Stimulated activated effector memory CD8-positive, alpha-beta T cell treated with anti-CD3 and anti-CD28 coated beads, Interleukin-12 subunit alpha, Interleukin-12 subunit beta, amount 100 ng/mL, for 72 hours (primary cell): ENCODE results near the gene FIBCD1.

Source experiments
- ATAC-seq: fragments of 150-1000 bp; cut with Tn5 transposase; 2 replicates; pipeline ENCODE4 v1.10.0; 2021
- DNase-seq, 2 donors: peaks; one replicate each; pipeline ENCODE4 v3.0.0; 2021 to 2022; ENCODE audit warnings: low spot score in 2 of 2
- H3K27ac Mint-ChIP-seq: one replicate; pipeline ENCODE4 v1.8.0; 2022; ENCODE audit warnings: mild to moderate bottlenecking, mixed read lengths
- H3K36me3 Mint-ChIP-seq: one replicate; pipeline ENCODE4 v1.8.0; 2022; ENCODE audit warnings: mild to moderate bottlenecking, mixed read lengths
- H3K4me1 Mint-ChIP-seq: one replicate; pipeline ENCODE4 v1.8.0; 2022; ENCODE audit warnings: mixed read lengths
- H3K4me3 Mint-ChIP-seq: one replicate; pipeline ENCODE4 v1.8.0; 2022; ENCODE audit warnings: mild to moderate bottlenecking, mixed read lengths
- H3K9me3 Mint-ChIP-seq: one replicate; pipeline ENCODE4 v1.8.0; 2022; ENCODE audit warnings: mixed read lengths

The FIBCD1 gene

GRCh38 chr9:130872093-130872492, 67.0 kb downstream of the FIBCD1 start:
- no peak for DNase-seq
- H3K36me3 Mint-ChIP-seq: peaks cover 57% of the 10 kb centered on the region
- no peaks in the 10 kb centered on the region for H3K9me3 Mint-ChIP-seq
- H3K27ac Mint-ChIP-seq: peak overlapping the region; percentile 14
- ATAC-seq: no peak
- no peaks in the 10 kb centered on the region for H3K4me1 Mint-ChIP-seq
- H3K4me3 Mint-ChIP-seq: no peak overlapping the region

DNA sequence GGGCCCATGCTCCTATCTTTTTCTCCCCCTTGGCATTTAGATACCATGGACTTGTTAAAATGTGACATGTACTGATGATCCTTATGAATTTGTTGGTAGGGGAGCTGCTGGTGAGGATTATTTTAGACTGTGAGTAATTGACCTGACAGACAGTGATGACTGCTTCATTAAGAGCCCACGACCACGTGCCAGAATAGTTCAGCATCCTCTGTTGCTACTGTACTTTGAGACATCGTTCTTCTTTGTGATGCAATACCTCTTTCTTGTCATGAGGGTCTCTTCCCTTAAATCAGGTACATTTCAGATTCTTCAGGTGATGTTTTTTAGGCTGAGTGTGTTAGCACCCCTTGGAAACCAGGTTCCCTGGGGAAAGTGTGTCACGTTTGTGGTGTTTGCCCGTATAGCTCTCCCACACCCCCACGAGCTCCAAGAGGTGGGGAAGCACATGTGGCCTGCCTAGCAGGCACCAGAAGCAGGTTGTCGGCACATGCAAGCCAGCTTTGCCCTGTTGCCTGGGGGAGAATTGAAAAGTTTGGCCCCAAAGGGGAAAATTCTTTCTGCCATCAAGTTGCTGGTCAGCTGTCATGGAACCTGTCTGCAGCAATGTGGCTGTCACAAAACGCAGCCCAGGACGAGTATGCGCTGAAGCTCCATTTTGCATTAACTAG, 67.5 kb downstream of the FIBCD1 start:
- peak overlapping the region; percentile 14 for H3K27ac Mint-ChIP-seq
- ATAC-seq: peak; percentile 57
- peaks cover 53% of the 10 kb centered on the region for H3K36me3 Mint-ChIP-seq
- peaks cover under 1% of the 10 kb centered on the region for H3K4me1 Mint-ChIP-seq
- no peak for DNase-seq
- no peaks in the 10 kb centered on the region for H3K9me3 Mint-ChIP-seq
- no peak overlapping the region for H3K4me3 Mint-ChIP-seq

GRCh38 chr9:130870491-130871381, 68.3 kb downstream of the FIBCD1 start:
- no peaks in the 10 kb centered on the region for H3K9me3 Mint-ChIP-seq
- peak; percentile 55 for ATAC-seq
- peaks cover 47% of the 10 kb centered on the region for H3K36me3 Mint-ChIP-seq
- H3K4me3 Mint-ChIP-seq: no peak overlapping the region
- peak overlapping the region; percentile 14 for H3K27ac Mint-ChIP-seq
- no peak for DNase-seq
- H3K4me1 Mint-ChIP-seq: peaks cover 6% of the 10 kb centered on the region

GRCh38 chr9:130869250-130869649, 69.8 kb downstream of the FIBCD1 start:
- peaks cover 43% of the 10 kb centered on the region for H3K36me3 Mint-ChIP-seq
- H3K27ac Mint-ChIP-seq: no peak overlapping the region

GRCh38 chr9:130868230-130868629, 70.8 kb downstream of the FIBCD1 start:
- Mint-ChIP-seq H3K27ac (no peak overlapping the region), H3K4me1 (peaks cover 8% of the 10 kb centered on the region), H3K4me3 (no peak overlapping the region), H3K9me3 (no peaks in the 10 kb centered on the region), H3K36me3 (peaks cover 33% of the 10 kb centered on the region)
- ATAC-seq: no peak
- DNase-seq: no peak

More at GRCh38 chr9:130869250-130869649, 69.8 kb downstream of the FIBCD1 start:
- H3K4me1 Mint-ChIP-seq: peaks cover 6% of the 10 kb centered on the region
- no peak for ATAC-seq
- no peak for DNase-seq
- H3K9me3 Mint-ChIP-seq: no peaks in the 10 kb centered on the region
- no peak overlapping the region for H3K4me3 Mint-ChIP-seq

DNA sequence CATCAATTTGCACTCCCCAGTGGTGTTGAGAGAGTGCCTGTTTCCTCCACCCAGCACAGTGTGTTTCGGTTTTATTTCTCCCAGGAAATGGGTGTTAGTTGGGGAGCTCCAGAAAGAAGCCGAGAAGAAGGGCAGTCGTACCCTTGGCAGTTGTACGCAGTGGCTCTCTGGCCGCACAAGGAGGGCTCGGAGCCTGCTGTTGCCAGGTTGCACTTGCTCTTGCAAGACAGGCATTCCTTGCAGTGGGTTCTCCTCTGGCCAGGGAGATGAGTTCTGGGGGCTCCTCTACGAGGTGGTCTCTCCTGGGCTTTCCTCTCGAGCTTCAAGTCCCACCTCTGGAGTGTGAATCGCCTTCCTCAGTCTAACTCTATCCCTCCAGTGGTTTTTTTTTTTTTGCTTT, 71.5 kb downstream of the FIBCD1 start:
- no peaks in the 10 kb centered on the region for H3K9me3 Mint-ChIP-seq
- no peak for ATAC-seq

DNA sequence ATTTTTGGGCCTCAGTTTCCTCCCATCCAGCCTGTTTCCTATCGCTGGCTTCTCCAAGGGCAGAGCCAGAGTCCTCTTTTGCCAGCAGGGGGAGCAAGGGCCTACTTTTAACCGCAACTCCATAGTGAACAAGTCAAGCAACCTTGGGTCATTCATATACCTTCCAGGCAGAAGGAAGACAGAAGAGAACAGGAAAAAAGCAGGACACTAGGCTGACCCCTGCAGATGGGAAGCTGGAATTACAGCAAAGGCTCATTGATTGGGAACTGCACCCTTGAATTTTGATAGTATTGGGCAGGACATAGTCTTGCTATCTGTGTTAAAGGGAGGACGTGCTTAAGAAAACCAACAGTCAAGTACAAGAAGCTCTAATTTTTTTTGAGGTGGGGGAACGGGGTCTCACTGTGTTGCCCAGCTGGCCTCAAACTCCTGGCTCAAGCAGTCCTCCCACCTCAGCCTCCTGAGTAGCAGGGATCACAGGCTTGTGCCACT, 72.5 kb downstream of the FIBCD1 start:
- no peak overlapping the region for H3K4me3 Mint-ChIP-seq
- no peaks in the 10 kb centered on the region for H3K9me3 Mint-ChIP-seq
- ATAC-seq: peak; percentile 69
- H3K36me3 Mint-ChIP-seq: peaks cover 17% of the 10 kb centered on the region
- peaks cover 17% of the 10 kb centered on the region for H3K4me1 Mint-ChIP-seq
- peak; percentile 24 to 66 for DNase-seq
- H3K27ac Mint-ChIP-seq: no peak overlapping the region

More for the DNA sequence above, 71.5 kb downstream of the FIBCD1 start:
- Mint-ChIP-seq H3K27ac (no peak overlapping the region), H3K36me3 (peaks cover 27% of the 10 kb centered on the region), H3K4me3 (no peak overlapping the region), H3K4me1 (peaks cover 11% of the 10 kb centered on the region)
- no peak for DNase-seq

GRCh38 chr9:130865921-130866320, 73.1 kb downstream of the FIBCD1 start:
- Mint-ChIP-seq H3K4me3 (no peak overlapping the region), H3K27ac (no peak overlapping the region), H3K4me1 (peaks cover 17% of the 10 kb centered on the region), H3K9me3 (no peaks in the 10 kb centered on the region), H3K36me3 (peaks cover 17% of the 10 kb centered on the region)
- ATAC-seq (no peak), DNase-seq (no peak)

GRCh38 chr9:130864541-130864940, 74.5 kb downstream of the FIBCD1 start:
- no peak for ATAC-seq
- H3K36me3 Mint-ChIP-seq: peaks cover 17% of the 10 kb centered on the region
- no peak for DNase-seq
- no peak overlapping the region for H3K4me3 Mint-ChIP-seq
- H3K4me1 Mint-ChIP-seq: peaks cover 17% of the 10 kb centered on the region
- H3K9me3 Mint-ChIP-seq: no peaks in the 10 kb centered on the region
- H3K27ac Mint-ChIP-seq: no peak overlapping the region

DNA sequence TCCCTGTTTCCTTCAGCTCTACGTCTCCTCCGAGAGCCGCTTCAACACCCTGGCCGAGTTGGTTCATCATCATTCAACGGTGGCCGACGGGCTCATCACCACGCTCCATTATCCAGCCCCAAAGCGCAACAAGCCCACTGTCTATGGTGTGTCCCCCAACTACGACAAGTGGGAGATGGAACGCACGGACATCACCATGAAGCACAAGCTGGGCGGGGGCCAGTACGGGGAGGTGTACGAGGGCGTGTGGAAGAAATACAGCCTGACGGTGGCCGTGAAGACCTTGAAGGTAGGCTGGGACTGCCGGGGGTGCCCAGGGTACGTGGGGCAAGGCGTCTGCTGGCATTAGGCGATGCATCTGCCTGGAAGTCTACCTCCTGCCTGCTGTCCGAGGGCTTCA, 76.3 kb downstream of the FIBCD1 start:
- Mint-ChIP-seq H3K9me3 (no peaks in the 10 kb centered on the region), H3K27ac (no peak overlapping the region), H3K4me1 (peaks cover 17% of the 10 kb centered on the region), H3K36me3 (peaks cover 15% of the 10 kb centered on the region), H3K4me3 (no peak overlapping the region)
- no peak for ATAC-seq
- no peak for DNase-seq

DNA sequence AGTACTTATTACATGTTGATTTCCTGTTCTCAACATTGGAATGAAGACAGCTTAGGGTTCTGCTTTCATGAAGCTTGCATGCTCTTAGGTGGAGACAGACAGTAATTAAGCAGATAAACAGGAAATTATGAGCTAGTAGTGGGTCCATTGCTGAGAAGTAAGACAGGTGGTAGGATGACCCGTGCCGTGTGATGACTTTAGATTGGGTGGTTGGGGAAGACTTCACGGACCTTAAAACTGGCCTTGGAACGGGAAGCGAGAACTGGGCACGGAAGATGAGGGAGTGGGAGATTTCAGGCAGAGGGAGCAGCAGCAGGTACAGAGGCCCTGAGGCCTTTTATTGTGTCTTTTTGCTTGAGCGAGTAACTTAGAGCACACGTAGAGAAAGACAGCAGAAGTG, 76.8 kb downstream of the FIBCD1 start:
- peaks cover 14% of the 10 kb centered on the region for H3K36me3 Mint-ChIP-seq
- no peak overlapping the region for H3K4me3 Mint-ChIP-seq
- H3K9me3 Mint-ChIP-seq: no peaks in the 10 kb centered on the region
- ATAC-seq (no peak), DNase-seq (no peak)
- H3K27ac Mint-ChIP-seq: no peak overlapping the region
- H3K4me1 Mint-ChIP-seq: peaks cover 17% of the 10 kb centered on the region

GRCh38 chr9:130861372-130862180, 77.5 kb downstream of the FIBCD1 start:
- no peaks in the 10 kb centered on the region for H3K9me3 Mint-ChIP-seq
- no peak for ATAC-seq

GRCh38 chr9:130860458-130861316, 78.4 kb downstream of the FIBCD1 start:
- H3K4me1 Mint-ChIP-seq: peaks cover 11% of the 10 kb centered on the region
- H3K27ac Mint-ChIP-seq: no peak overlapping the region
- DNase-seq (no peak), ATAC-seq (peak; percentile 36)
- peaks cover 19% of the 10 kb centered on the region for H3K36me3 Mint-ChIP-seq
- no peaks in the 10 kb centered on the region for H3K9me3 Mint-ChIP-seq
- no peak overlapping the region for H3K4me3 Mint-ChIP-seq

More at GRCh38 chr9:130861372-130862180, 77.5 kb downstream of the FIBCD1 start:
- Mint-ChIP-seq H3K4me1 (peaks cover 17% of the 10 kb centered on the region), H3K27ac (peak overlapping the region; percentile 14), H3K36me3 (peaks cover 13% of the 10 kb centered on the region), H3K4me3 (no peak overlapping the region)
- DNase-seq: no peak
